GM13977 (cell line): ENCODE measurements around the gene IL36B.

Experiments
- DNase-seq: peaks from one replicate; pipeline ENCODE4 v3.0.0; 2012; ENCODE audit warnings: low spot score
- CTCF ChIP-seq: IDR thresholded peaks from 2 replicates; pipeline ENCODE4 v1.5.1; 2012; ENCODE audit warnings: mild to moderate bottlenecking, control low read depth; ENCODE audit not compliant: insufficient read depth; ENCODE audit errors: extremely low read depth, missing control alignments
- in situ Hi-C: fragments of 300-500 bp; cut with MboI; formaldehyde crosslinking; loops from one replicate; pipeline ENCODE4 v1.12.0; 2022; ENCODE audit warnings: low sequenced_read_pairs, low pct_unique_long_range_greater_than_20kb, mixed read lengths, inconsistent platforms; ENCODE audit not compliant: unreplicated experiment

The IL36B gene

GRCh38 chr2:113061896-113062770 is 9.5 kb upstream of the IL36B start:
- in situ Hi-C loops = no loop called here
- DNase-seq = no peak
- TF ChIP-seq CTCF = no peak

- no peak for DNase-seq
- TF ChIP-seq CTCF = no peak
- in situ Hi-C loops = no loop called here
These were observed 8.6 kb upstream of the IL36B start for GRCh38 chr2:113061241-113061640.

GRCh38 chr2:113060796-113061195 is 8.1 kb upstream of the IL36B start:
- in situ Hi-C loops = no loop called here
- DNase-seq = no peak
- no peak for TF ChIP-seq CTCF

GRCh38 chr2:113060396-113060795 is 7.7 kb upstream of the IL36B start:
- no peak for TF ChIP-seq CTCF
- in situ Hi-C loops = no loop called here
- no peak for DNase-seq

- TF ChIP-seq CTCF = no peak
- in situ Hi-C loops = no loop called here
- DNase-seq = no peak
These were observed 6.6 kb upstream of the IL36B start, which contains the start of gene IL36RN for GRCh38 chr2:113058998-113059960. TSS of gene IL36RN (plus strand) at chr2:113059198. CDS start at chr2:113059439, 241 bp downstream.

GRCh38 chr2:113058411-113058994 is 5.8 kb upstream of the IL36B start:
- DNase-seq = no peak
- TF ChIP-seq CTCF = no peak
- in situ Hi-C loops = no loop called here
